Naive B cell (primary cell): ENCODE data around the gene CCDC18. TPM values are rescaled to one million over a fixed set of nuclear protein-coding genes. Genes with fewer than 3 reads are reported as not detected.
A peak's percentile ranks its signal among the peaks of the same experiment; 100 is the strongest.
"Not testable (repeated sequence)": the region's sequence is repeated elsewhere in the genome, so short reads cannot be mapped to it uniquely, and the experiment has no call there.

Experiments
- ATAC-seq, 2 donors: fragments of 150-1000 bp; cut with Tn5 transposase; 2 replicates each; pipeline ENCODE4 v1.10.0; 2021; ENCODE audit warnings: low read depth in 2 of 2, mild to moderate bottlenecking in 2 of 2, moderate library complexity in 2 of 2
- DNase-seq: peaks from one replicate; pipeline ENCODE4 v3.0.0; 2022
- H3K27ac Mint-ChIP-seq, 6 donors: one replicate each; pipeline ENCODE4 v1.8.0; 2020 to 2022; ENCODE audit warnings: mild to moderate bottlenecking in 6 of 6, mixed read lengths in 6 of 6, moderate library complexity in 5 of 6, inconsistent platforms in 2 of 6
- H3K27me3 Mint-ChIP-seq, 3 donors: one replicate each; pipeline ENCODE4 v1.8.0; 2021 to 2022; ENCODE audit warnings: mixed read lengths in 3 of 3, mild to moderate bottlenecking in 1 of 3
- H3K36me3 Mint-ChIP-seq, 2 donors: one replicate each; pipeline ENCODE4 v1.8.0; 2020 to 2022; ENCODE audit warnings: mixed read lengths in 2 of 2, inconsistent platforms in 1 of 2, mild to moderate bottlenecking in 1 of 2
- H3K4me1 Mint-ChIP-seq, 3 donors: one replicate each; pipeline ENCODE4 v1.8.0; 2020 to 2022; ENCODE audit warnings: mixed read lengths in 3 of 3, inconsistent platforms in 1 of 3, mild to moderate bottlenecking in 1 of 3, moderate library complexity in 1 of 3
- H3K4me3 Mint-ChIP-seq, 8 donors: one replicate each; pipeline ENCODE4 v1.8.0; 2020 to 2022; ENCODE audit warnings: mild to moderate bottlenecking in 8 of 8, mixed read lengths in 8 of 8, moderate library complexity in 8 of 8, inconsistent platforms in 2 of 8
- H3K9me3 Mint-ChIP-seq, 7 donors: one replicate each; pipeline ENCODE4 v1.8.0; 2020 to 2022; ENCODE audit warnings: mixed read lengths in 7 of 7, mild to moderate bottlenecking in 5 of 7, inconsistent platforms in 2 of 7, moderate library complexity in 1 of 7
- polyA plus RNA-seq, 6 donors: library from polyadenylated mRNA; unstranded; fragments of 300-500 nt; fragmentation: Illumina TruSeq; gene quantifications; one replicate each; pipeline ENCODE4 v1.2.3, GENCODE V29; 2021; ENCODE audit warnings: low read depth in 6 of 6

Gene CCDC18
- polyA plus RNA-seq, 6 donors from 2014 or later, result 4.9 to 14.0 (median 6.3) TPM

DNA sequence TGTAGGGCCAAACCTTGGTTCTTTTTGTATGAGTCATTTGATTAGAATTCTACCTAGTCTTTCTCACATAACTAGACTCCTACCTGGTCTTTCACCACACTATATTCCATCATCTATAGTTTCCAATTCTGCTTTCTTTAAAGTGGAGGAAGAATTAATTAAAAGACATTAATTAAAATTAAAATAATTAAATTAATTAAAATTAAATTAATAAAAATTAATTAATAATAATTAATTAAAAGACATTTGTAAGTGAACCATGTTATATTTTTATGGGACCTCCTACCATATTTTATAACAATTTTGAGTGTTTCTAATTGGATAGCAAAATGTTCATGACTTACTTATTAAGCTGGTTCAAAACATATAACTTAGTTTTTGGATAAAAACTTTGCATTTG lies 77.4 kb downstream of the CCDC18 start:
- H3K9me3 Mint-ChIP-seq, result peaks cover 0 to 27% (median 15%) of the 10 kb centered on the region in 7 donors
- ATAC-seq (no peak), DNase-seq (no peak)
- no peak overlapping the region for H3K27ac Mint-ChIP-seq
- H3K36me3 Mint-ChIP-seq, result peaks cover 19 to 25% of the 10 kb centered on the region in 2 donors
- H3K27me3 Mint-ChIP-seq, result no peaks in the 10 kb centered on the region
- no peak overlapping the region for H3K4me3 Mint-ChIP-seq
- peaks cover 0 to 3% (median 0%) of the 10 kb centered on the region in 3 donors for H3K4me1 Mint-ChIP-seq

DNA sequence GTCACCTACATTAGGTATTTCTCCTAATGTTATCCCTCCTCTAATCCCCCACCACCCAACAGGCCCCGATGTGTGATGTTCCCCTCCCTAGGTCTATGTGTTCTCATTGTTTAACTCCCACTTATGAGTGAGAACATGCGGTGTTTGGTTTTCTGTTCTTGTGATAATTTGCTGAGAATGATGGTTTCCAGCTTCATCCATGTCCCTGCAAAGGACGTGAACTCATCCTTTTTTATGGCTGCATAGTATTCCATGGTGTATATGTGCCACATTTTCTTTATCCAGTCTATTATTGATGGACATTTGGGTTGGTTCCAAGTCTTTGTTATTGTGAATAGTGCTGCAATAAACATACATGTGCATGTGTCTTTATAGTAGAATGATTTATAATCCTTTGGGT lies 80.2 kb downstream of the CCDC18 start:
- not testable (repeated sequence) for H3K4me3 Mint-ChIP-seq, H3K27me3 Mint-ChIP-seq, DNase-seq, H3K4me1 Mint-ChIP-seq, H3K27ac Mint-ChIP-seq, ATAC-seq
- Mint-ChIP-seq H3K9me3 (peaks cover 7 to 32% (median 30%) of the 10 kb centered on the region in 7 donors), H3K36me3 (peaks cover 39 to 43% of the 10 kb centered on the region in 2 donors)

DNA sequence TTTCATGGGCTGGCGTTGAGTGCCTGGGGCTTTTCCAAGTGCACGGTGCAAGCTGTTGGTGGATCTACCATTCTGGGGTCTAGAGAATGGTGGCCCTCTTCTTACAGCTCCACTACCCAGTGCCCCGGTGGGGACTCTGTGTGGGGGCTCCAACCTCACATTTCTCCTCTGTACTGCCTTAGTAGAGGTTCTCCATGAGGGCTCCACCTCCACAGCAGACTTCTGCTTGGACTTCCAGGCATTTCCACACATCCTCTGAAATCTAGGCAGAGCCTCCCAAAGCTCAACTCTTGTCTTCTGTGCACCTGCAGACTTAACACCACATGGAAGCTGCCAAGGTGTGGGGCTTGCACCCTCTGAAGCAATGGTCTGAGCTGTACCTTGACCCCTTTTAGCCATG lies 82.1 kb downstream of the CCDC18 start:
- ATAC-seq, result no peak
- H3K4me1 Mint-ChIP-seq, result peaks cover 0 to 6% (median 0%) of the 10 kb centered on the region in 3 donors
- no peak overlapping the region for H3K27ac Mint-ChIP-seq
- H3K9me3 Mint-ChIP-seq, result peaks cover 7 to 40% (median 30%) of the 10 kb centered on the region in 7 donors
- peak overlapping the region in 1 of 8 donors; percentile 44 for H3K4me3 Mint-ChIP-seq
- no peak for DNase-seq
- H3K27me3 Mint-ChIP-seq, result no peaks in the 10 kb centered on the region
- H3K36me3 Mint-ChIP-seq, result peaks cover 44 to 48% of the 10 kb centered on the region in 2 donors

DNA sequence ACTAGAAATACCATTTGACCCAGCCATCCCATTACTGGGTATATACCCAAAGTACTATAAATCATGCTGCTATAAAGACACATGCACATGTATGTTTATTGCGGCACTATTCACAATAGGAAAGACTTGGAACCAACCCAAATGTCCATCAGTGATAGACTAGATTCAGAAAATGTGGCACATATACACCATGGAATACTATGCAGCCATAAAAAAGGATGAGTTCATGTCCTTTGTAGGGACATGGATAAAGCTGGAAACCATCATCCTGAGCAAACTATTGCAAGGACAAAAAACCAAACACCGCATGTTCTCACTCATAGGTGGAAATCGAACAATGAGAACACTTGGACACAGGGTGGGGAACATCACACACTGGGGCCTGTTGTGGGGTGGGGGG lies 88.4 kb downstream of the CCDC18 start:
- not testable (repeated sequence) for H3K4me1 Mint-ChIP-seq, H3K27me3 Mint-ChIP-seq, DNase-seq, H3K4me3 Mint-ChIP-seq, ATAC-seq, H3K27ac Mint-ChIP-seq
- Mint-ChIP-seq H3K36me3 (peaks cover 28 to 34% of the 10 kb centered on the region in 2 donors), H3K9me3 (peaks cover 0 to 12% (median 2%) of the 10 kb centered on the region in 7 donors)

DNA sequence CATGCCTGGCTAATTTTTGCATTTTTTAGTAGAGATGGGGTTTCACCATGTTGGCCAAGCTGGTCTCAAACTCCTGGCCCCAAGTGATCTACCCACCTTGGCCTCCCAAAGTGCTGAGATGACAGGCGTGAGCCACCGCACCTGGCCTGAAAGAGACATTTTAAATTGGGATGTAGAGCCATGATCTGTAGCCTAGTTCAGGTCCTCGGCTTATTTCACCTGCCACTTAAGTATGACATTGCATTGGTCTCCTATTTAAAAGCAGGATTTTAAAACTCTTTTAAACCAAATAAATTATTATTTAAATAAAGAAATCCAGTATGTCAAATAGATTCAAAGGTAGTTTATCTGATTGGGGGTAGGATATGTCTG lies 94.7 kb downstream of the CCDC18 start:
- H3K9me3 Mint-ChIP-seq, H3K4me3 Mint-ChIP-seq, H3K27ac Mint-ChIP-seq, ATAC-seq, DNase-seq, H3K4me1 Mint-ChIP-seq, H3K27me3 Mint-ChIP-seq: not testable (repeated sequence)
- H3K36me3 Mint-ChIP-seq, result peaks cover 11 to 17% of the 10 kb centered on the region in 2 donors

DNA sequence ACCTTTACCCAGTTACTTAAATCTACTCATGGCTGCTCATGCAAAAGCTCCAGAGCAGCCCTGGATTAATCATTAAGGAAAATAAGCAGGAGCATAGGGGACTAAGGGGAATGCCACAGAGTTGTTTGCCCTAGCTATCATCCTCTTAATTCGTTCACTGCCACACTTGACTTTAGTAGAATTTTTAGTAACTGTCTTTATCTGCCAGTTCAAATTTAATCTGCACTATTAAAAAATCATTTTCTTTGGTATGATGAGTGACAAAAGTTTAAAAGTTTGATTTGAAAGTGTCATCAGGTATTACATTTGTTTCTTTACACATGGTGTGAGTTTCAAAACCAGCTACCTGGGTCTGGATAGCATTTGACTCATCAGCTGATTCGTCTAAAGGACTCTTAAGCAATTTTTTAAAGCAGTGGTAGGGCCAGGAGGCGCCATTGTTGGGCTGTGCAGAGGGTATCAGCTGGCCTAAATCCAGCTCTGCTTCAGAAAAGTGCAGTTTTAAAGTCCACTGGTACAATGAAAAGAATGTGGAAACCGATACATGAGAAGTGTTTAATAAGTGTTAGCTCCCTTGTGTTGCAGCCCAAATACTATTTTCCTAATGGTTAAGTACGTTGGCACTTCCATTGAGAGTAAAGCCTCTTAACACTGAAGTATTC lies 95.2 kb downstream of the CCDC18 start:
- Mint-ChIP-seq H3K27me3 (no peaks in the 10 kb centered on the region), H3K27ac (peak overlapping the region in 2 of 6 donors; percentile 47 to 66), H3K4me1 (no peaks in the 10 kb centered on the region), H3K4me3 (no peak overlapping the region), H3K36me3 (peaks cover 16 to 22% of the 10 kb centered on the region in 2 donors), H3K9me3 (peaks cover 2 to 8% (median 7%) of the 10 kb centered on the region in 7 donors)
- no peak for DNase-seq
- no peak for ATAC-seq

DNA sequence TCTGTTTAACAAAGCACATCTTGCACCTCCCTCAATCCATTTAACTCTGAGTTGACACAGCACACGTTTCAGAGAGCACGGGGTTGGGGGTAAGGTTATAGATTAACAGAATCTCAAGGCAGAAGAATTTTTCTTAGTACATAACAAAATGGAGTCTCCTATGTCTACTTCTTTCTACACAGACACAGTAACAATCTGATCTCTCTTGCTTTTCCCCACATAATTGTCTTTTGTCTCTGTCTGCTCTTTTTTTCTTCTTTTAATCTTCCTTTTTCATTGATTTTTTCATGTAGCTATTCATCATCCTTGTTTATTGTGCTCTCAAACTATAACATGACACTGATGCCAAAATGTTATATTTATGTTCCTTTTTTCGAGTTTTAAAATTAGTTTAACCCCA lies 97.0 kb downstream of the CCDC18 start:
- Mint-ChIP-seq H3K9me3 (peaks cover 4 to 13% (median 7%) of the 10 kb centered on the region in 7 donors), H3K36me3 (peaks cover 24 to 30% of the 10 kb centered on the region in 2 donors)
- DNase-seq, H3K27me3 Mint-ChIP-seq, H3K4me3 Mint-ChIP-seq, H3K27ac Mint-ChIP-seq, H3K4me1 Mint-ChIP-seq, ATAC-seq: not testable (repeated sequence)

DNA sequence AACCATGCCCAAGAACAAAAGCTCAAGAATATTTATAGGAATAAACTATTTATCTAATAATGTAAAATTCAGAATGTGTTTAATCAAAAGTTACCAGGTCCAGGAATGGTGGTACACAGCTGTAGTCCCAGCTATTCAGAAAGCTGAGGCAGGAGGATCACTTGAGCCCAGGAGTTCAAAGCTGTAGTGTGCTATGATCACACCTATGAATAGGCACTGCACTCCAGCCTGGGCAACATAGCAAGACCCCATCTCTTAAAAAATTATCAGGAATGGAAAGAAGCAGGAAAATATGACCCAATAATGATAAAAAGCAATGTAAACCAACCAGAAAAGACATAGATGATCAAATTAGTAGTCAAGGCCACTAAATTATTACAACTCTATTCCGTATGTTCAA lies 103.0 kb downstream of the CCDC18 start:
- Mint-ChIP-seq H3K9me3 (peaks cover 6 to 25% (median 14%) of the 10 kb centered on the region in 7 donors), H3K4me1 (no peaks in the 10 kb centered on the region), H3K27me3 (no peaks in the 10 kb centered on the region), H3K4me3 (no peak overlapping the region), H3K36me3 (peaks cover 47 to 57% of the 10 kb centered on the region in 2 donors), H3K27ac (peak overlapping the region in 1 of 6 donors; percentile 2)
- no peak for DNase-seq
- ATAC-seq, result no peak

DNA sequence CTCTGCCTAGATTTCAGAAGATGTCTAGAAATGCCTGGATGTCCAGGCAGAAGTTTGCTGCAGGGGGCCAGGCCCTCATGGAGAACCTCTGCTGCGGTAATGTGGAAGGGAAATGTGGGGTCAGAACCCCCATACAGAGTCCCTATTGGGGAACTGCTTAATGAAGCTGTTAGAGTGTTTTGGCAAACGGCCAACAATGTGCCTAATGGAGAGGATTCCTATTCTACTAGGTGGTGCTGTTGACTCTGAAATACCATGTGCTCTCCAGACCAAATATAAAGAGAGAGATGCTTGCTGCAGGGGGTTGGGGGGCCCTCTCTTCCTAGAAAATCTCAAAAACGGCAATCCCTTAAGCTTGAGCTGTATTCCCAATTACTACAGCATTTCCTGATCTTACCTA lies 108.0 kb downstream of the CCDC18 start:
- Mint-ChIP-seq H3K27me3 (no peaks in the 10 kb centered on the region), H3K4me1 (peaks cover 0 to 3% (median under 1%) of the 10 kb centered on the region in 3 donors), H3K9me3 (peaks cover 5 to 37% (median 23%) of the 10 kb centered on the region in 7 donors), H3K36me3 (peaks cover 51 to 65% of the 10 kb centered on the region in 2 donors), H3K27ac (no peak overlapping the region), H3K4me3 (no peak overlapping the region)
- ATAC-seq (no peak), DNase-seq (no peak)

DNA sequence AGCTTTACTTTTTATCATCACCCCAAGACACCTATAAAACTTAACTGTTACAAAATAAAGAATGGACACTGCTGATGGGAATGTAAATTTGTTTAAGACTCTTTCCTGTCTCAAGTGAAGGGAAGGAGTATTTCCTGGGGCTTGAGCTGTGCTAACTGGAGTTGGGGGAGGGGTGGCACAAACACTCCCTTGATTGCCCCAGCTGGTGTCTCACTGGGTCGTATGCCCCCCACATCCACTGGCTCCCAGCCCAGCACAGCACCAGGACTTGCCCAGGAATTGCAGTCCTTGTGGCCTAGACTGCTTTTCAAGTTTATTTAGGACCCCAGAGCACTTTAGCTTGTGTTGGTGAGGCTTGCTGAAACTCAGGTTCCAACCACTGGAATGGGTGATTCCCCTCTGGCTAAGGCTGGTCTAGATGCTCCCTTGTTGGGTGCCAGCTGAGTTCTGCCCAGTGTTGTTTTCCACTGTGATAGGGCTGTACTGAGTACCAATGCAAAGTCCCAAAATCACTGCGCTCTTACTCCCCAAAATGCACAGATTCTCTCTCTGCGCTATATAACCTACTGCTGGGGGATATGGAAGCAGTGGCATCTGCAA lies 116.1 kb downstream of the CCDC18 start:
- Mint-ChIP-seq H3K4me1 (peaks cover 0 to 9% (median 3%) of the 10 kb centered on the region in 3 donors), H3K4me3 (no peak overlapping the region), H3K27me3 (no peaks in the 10 kb centered on the region), H3K27ac (no peak overlapping the region), H3K36me3 (peaks cover 8 to 21% of the 10 kb centered on the region in 2 donors), H3K9me3 (peaks cover 0 to under 1% (median 0%) of the 10 kb centered on the region in 7 donors)
- DNase-seq, result no peak
- ATAC-seq, result no peak

DNA sequence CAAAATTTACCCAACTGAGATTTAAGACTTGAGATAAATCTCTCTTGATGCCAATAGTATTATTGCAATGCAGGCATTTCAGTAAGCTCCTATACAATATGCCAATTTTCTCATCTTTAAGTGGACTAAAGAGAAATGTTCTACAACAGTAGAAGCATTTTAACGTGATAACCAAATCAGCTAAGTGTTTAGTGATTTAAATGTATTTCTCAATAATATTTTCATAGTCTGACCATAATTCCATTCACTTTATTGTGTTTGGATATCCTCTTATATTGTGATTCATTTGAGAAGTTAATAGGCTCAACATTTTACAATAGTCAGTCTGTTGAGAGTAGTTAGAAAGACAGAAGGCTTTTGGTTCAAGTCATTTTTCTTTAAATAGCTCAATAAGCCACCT lies 120.6 kb downstream of the CCDC18 start:
- no peaks in the 10 kb centered on the region for H3K9me3 Mint-ChIP-seq
- no peak overlapping the region for H3K27ac Mint-ChIP-seq
- no peaks in the 10 kb centered on the region for H3K4me1 Mint-ChIP-seq
- ATAC-seq (no peak), DNase-seq (no peak)
- peaks cover 5 to 8% of the 10 kb centered on the region in 2 donors for H3K36me3 Mint-ChIP-seq
- H3K27me3 Mint-ChIP-seq, result no peaks in the 10 kb centered on the region
- no peak overlapping the region for H3K4me3 Mint-ChIP-seq

DNA sequence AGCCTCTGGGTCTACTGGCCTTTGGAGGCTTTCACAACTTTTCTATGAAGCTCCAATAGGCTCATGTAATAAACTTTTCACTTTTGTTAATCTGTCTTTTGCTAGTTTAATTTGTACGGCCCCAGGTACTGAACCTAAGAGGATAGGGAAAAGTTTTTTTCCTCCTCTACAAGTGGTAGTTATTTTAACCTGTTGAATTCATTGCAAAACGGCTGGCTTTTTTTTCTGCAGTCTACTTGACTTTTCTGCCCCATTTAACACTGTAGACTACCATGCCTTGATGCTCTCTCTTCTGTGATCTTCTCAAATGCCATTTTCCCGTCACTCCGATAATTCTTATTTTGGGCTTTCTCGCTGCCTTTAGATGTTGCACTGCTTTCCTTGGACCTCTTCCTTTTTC lies 121.6 kb downstream of the CCDC18 start:
- Mint-ChIP-seq H3K27me3 (no peaks in the 10 kb centered on the region), H3K27ac (no peak overlapping the region), H3K9me3 (no peaks in the 10 kb centered on the region), H3K36me3 (peaks cover 5 to 8% of the 10 kb centered on the region in 2 donors), H3K4me1 (no peaks in the 10 kb centered on the region), H3K4me3 (no peak overlapping the region)
- ATAC-seq, result no peak
- DNase-seq, result no peak

DNA sequence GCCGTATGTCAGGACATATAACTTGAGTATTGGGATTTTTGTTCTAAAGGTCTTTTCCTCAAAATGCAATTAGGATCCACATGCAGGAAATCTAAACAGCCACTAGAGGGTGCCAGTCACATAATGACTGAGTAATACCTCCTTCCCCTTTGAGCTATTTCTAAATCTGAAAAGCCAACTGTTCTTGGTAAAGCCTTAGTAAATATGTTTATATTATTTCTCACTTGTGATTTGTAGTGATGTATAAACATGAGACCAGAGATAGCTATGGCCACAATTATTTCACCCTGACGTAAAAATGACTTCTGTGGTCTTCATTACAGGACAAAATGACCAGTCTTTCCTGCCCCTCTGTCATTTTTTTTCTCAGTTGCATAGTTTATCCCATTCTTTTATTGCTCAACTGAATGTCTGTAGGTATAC lies 124.2 kb downstream of the CCDC18 start:
- H3K9me3 Mint-ChIP-seq, result no peaks in the 10 kb centered on the region
- DNase-seq, result peak; percentile 22
- no peaks in the 10 kb centered on the region for H3K27me3 Mint-ChIP-seq
- no peak overlapping the region for H3K4me3 Mint-ChIP-seq
- no peak overlapping the region for H3K27ac Mint-ChIP-seq
- peak; percentile 42 to 57 for ATAC-seq
- H3K36me3 Mint-ChIP-seq, result peaks cover 5 to 8% of the 10 kb centered on the region in 2 donors
- H3K4me1 Mint-ChIP-seq, result no peaks in the 10 kb centered on the region

DNA sequence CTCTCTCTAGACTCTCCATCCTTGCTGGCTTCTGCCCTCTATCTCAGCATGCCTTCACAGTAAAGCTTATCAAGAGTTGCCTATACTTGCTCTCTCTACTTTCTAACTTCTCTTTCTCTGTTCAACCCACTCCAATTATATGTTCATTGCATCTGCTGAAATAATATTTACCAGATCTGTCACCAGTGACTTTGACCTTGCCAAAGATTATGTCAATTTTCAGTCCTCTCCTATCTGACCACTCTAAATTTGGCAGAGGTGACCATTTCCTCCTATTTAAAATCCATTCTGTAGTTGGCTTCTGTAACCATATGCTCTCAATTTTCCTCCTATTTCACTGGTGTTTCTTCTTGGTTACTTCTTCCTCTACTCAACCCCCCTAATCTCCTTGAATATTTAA lies 126.4 kb downstream of the CCDC18 start:
- no peak overlapping the region for H3K27ac Mint-ChIP-seq
- DNase-seq (no peak), ATAC-seq (no peak)
- no peaks in the 10 kb centered on the region for H3K4me1 Mint-ChIP-seq
- no peak overlapping the region for H3K4me3 Mint-ChIP-seq
- H3K27me3 Mint-ChIP-seq, result no peaks in the 10 kb centered on the region
- H3K9me3 Mint-ChIP-seq, result no peaks in the 10 kb centered on the region
- peaks cover 5 to 8% of the 10 kb centered on the region in 2 donors for H3K36me3 Mint-ChIP-seq
